Stimulated activated CD4-positive, alpha-beta T cell treated with anti-CD3 and anti-CD28 coated beads, Interleukin-1b, Interleukin-23, amount 100 ng/mL, for 48 hours (primary cell): ENCODE data around the gene KIF19.

ENCODE experiments used
- DNase-seq: peaks from one replicate; pipeline ENCODE4 v3.0.0-alpha.2; 2020

The KIF19 gene

GRCh38 chr17:74368341-74369081, 42.5 kb downstream of the KIF19 start:
- peak; percentile 65 for DNase-seq

- DNase-seq = peak; percentile 59
Measured at GRCh38 chr17:74369221-74369620, 43.2 kb downstream of the KIF19 start.

DNA sequence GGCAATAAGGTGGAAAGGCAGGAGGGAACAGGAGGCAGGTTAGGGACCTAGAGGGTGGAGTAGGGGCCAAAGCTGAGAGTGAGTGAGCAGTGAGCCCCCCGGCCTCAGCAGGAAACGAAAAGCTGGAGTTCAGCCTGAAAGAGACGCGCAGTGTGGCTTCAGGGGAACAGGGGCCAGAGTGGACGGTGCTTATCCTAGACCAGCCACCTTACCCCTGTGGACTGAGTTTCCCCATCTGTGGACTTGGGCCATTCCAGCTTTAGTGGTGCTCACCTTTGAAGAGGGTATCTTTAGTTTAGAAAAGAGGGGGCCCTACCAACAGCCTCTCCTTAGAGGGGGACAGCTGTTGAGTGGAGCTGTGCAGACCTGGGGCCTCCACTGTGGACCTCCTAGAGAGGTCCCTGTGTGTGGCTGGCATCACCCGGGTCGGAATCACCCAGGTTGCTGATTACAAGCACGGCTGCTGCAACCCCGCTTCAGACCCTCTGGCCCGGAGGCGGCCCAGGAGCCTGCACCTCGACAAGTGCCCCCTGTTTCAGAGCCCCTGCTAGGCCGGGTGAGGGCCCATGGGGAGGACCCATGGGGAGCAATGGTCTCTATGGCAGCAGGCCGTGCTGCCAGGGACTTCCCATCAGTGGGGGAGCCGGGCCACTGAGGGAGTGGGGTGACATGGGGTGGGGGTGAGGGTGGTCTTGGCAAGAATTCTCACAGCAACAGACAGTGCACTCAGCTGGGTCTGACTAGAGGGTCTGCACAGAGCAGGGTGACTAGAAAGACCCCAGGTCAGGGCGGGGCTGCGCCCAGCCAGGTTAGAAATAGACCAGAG, 43.9 kb downstream of the KIF19 start:
- no peak for DNase-seq

DNA sequence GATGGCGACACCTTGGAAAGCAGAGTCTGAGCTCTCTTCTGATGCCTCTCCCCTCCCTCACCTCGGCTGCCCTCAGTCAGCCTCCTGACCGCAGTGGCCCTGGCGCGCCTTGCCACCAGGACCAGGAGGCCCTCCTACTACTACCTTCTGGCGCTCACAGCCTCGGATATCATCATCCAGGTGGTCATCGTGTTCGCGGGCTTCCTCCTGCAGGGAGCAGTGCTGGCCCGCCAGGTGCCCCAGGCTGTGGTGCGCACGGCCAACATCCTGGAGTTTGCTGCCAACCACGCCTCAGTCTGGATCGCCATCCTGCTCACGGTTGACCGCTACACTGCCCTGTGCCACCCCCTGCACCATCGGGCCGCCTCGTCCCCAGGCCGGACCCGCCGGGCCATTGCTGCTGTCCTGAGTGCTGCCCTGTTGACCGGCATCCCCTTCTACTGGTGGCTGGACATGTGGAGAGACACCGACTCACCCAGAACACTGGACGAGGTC, 45.7 kb downstream of the KIF19 start:
- no peak for DNase-seq

DNA sequence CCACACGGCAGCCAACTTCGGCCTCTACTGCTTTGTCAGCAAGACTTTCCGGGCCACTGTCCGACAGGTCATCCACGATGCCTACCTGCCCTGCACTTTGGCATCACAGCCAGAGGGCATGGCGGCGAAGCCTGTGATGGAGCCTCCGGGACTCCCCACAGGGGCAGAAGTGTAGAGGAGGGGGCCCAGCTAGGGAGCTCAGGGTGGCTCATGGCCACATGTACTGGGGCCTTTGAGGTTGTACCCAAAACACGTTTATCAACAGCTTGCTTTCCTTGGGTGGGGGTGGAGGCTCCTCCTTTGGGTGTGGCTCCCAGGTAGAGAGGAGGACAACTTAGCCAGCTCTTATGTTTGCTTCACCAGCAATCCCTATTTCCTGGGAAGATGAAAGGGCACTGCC, 46.4 kb downstream of the KIF19 start:
- DNase-seq = no peak

GRCh38 chr17:74373838-74374606, 48.0 kb downstream of the KIF19 start:
- no peak for DNase-seq

GRCh38 chr17:74374858-74375257, 48.8 kb downstream of the KIF19 start:
- DNase-seq = no peak

- DNase-seq = peak; percentile 91
Measured at GRCh38 chr17:74379495-74380085, 53.6 kb downstream of the KIF19 start.

GRCh38 chr17:74380086-74380958, 54.3 kb downstream of the KIF19 start:
- DNase-seq = no peak

DNA sequence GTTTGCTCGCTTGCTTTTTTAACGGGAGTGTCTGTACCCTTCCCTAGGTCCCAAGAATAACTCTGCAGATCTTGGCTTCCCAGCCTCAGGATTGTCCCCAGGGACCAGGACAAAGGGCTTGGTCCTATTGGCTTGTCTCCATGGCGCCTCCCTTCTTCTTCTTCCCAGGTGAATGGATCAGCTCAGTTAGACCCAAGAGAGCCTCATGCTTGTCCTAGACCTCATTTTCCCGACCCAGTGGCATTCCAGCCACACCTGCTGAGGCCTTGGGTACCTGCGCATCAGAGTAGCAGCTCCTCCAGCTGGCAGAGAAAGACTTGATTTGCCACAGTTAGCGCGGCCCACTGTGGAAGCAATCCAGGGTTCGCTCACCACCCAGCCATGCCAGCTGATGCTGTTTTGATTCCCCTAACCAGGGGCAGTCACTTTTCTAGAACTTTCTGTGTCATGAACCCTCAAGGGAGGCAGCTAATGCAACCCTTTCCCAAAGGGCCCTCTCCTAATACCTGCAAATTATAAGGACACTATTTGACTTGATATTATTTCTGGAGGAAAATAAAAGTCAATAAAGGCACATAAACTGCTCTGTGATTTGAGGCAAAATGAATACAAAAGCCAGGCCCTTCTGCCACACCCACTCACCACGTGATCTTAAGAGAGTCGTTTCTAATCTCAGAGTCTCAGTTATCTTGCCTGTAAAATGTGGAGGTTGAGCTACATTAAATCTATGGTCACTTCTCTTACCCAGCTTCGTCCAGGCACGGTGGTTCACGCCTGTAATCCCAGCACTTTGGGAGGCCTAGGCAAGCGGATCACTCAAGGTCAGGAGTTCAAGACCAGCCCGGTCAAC, 55.2 kb downstream of the KIF19 start:
- DNase-seq = no peak

- no peak for DNase-seq
Measured at GRCh38 chr17:74383141-74383540, 57.1 kb downstream of the KIF19 start.

DNA sequence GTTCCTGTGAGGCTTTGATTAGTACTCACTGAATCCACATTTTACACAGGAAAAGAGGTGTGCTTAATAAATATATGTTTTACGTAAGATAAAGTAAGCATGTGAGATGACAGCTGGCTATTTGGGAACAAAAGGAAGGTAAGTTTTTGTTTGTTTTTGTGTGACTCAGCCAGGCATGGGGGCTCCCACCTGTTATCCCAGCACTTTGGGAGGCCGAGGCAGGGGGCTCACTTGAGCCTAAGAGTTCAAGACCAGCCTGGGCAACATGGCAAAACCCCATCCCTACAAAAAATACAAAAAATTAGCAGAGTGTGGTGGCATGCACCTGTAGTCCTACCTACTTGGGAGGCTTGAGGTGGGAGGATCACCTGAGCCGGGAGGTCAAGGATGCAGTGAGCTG, 59.2 kb downstream of the KIF19 start:
- no peak for DNase-seq

DNA sequence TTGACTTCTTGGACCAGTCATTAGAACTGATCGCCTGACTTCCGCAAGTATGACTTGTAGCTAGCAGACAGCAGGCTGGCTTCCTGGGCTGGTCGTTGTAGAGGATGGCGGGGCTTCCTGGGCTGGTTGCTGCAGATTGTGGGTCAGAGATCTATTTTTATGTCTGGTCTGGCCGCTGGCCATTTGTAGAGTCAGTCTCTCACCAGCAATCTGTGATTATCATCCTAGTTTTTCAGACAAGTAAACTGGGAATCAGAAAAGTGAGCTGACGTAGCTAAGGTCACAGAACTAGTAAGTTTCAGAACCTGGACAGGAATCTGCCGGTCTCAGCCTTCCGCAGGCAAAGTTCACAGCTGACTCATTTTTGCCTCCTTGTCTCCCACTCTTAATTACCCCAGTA, 60.4 kb downstream of the KIF19 start:
- no peak for DNase-seq

DNA sequence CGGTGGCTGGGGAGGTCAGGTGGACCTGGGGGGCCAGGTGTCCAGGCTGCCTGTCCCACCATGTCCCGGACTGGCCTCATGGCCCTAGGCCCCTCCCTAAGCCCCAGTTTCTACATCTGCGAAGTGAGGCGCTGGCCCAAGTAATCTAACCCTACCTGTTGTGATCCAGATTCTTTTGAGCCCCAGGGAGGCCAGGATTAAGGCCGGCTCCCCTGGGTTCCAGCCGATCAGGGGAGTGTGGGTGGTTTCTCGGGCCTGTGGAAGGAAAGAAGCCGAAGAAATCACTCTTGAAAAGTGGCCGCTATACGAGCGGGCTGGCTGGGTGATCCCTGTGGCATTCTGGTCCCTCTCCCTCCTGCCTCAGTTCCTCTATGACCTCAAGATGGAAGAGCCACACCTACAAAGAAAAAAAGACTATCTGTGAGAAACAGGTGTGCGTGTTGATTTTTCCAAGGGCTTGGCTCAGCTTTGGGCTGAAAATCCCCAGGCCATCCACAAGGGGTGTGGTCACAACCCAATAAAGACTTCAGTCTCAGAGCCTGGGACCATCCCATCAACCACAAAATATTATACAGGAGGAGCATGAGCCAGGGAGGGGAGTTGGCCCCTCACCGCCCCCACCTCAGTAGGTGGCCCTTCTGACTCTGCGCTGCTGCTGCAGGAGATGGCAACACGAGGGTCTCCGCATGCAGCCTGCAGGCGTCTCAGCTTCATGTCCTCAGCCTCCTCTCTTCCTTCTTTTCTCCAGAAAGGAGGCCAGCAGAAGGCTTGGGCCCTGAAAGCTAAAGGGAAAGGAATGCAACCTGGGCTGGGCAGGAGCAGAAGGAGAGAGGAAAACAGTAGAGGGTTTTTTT, 61.6 kb downstream of the KIF19 start:
- DNase-seq = no peak

- no peak for DNase-seq
Measured at GRCh38 chr17:74389084-74389753, 63.2 kb downstream of the KIF19 start.

DNA sequence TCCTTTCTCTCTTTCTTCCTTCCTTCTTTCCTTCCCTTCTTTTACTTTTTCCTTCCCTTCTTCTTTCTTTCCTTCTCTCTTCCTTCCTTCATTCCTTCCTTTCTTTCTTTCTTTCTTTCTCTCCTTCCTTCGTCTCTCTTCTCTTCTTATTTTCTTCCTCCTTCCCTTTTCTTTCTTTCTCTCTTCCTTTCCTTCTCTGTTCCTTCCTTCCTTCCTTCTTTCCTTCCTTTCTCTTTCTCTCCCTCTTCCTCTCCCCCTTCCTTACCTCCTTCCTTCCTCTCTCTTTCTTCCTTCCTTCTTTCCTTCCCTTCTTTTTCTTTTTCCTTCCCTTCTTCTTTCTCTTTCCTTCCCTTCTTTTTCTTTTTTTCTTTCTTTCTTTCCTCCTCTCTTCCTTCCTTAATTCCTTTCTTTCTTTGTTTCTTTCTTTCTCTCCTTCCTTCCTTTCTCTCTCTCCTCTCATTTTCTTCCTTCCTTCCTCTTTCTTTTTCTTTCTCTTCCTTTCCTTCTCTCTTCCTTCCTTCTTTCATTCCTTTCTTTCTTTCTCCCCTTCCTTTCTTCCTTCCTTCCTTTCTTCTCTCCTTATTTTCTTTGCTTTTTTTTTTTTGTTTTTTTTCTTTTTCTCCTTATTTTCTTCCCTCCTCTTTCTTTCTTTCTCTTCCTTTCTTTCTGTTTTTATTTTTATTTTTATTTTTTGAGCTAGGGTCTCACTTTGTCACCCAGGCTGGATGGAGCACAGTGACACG, 64.1 kb downstream of the KIF19 start:
- DNase-seq = no peak

- DNase-seq = no peak
Measured at GRCh38 chr17:74390680-74391653, 64.9 kb downstream of the KIF19 start.
